Suprapubic skin (tissue), 4 donors: ENCODE results near the gene KRTAP2-4. TPM values are rescaled to one million over a fixed set of nuclear protein-coding genes. Genes with fewer than 3 reads are reported as not detected.

ENCODE experiments used
- DNase-seq, 2 donors: peaks; one replicate each; pipeline ENCODE4 v3.0.0-alpha.2; 2019; ENCODE audit warnings: low spot score in 2 of 2
- H3K27ac ChIP-seq: fragments of 200-600 bp; sonication (generic); one replicate; pipeline ENCODE4 v1.5.1; 2019
- H3K27me3 ChIP-seq: fragments of 200-600 bp; sonication (generic); one replicate; pipeline ENCODE4 v1.5.1; 2019
- H3K36me3 ChIP-seq: fragments of 200-600 bp; sonication (generic); one replicate; pipeline ENCODE4 v1.5.1; 2019
- H3K4me1 ChIP-seq: fragments of 200-600 bp; sonication (generic); one replicate; pipeline ENCODE4 v1.5.1; 2019
- H3K4me3 ChIP-seq: fragments of 200-600 bp; sonication (generic); one replicate; pipeline ENCODE4 v1.5.1; 2019; ENCODE audit warnings: mild to moderate bottlenecking
- H3K9me3 ChIP-seq: fragments of 200-600 bp; sonication (generic); one replicate; pipeline ENCODE4 v1.5.1; 2019
- EP300 ChIP-seq: sonication (generic); formaldehyde crosslinking; IDR thresholded peaks from one replicate; pipeline ENCODE4 v1.6.1; 2017; ENCODE audit warnings: antibody characterized with exemption
- POLR2A ChIP-seq, 2 donors: fragments of 450-650 bp; IDR thresholded peaks; one replicate each; pipeline ENCODE4 v1.6.1; 2017; ENCODE audit warnings: antibody characterized with exemption in 2 of 2, mild to moderate bottlenecking in 2 of 2, moderate library complexity in 2 of 2
- POLR2AphosphoS5 ChIP-seq, 3 donors: sonication (generic); formaldehyde crosslinking; IDR thresholded peaks; one replicate each; pipeline ENCODE4 v1.6.1; 2017; ENCODE audit warnings: antibody characterized with exemption in 3 of 3
- WGBS: methylation state at CpG from one replicate; pipeline ENCODE4 v1.1.5; 2018; 5-methylcytosine and 5-hydroxymethylcytosine counted together
- total RNA-seq, 4 donors: library from RNA; depleted of rRNA; stranded (reverse); fragments of >200 nt; gene quantifications; one replicate each; pipeline ENCODE4 v1.1.0, GENCODE V29; 2016
- TF ChIP-seq, protein P1 (sequence below), 2 donors: fragments of 200-600 bp in 1 of 2; fragments of 450-650 bp in 1 of 2; sonication (generic) in 1 of 2; IDR thresholded peaks; one replicate each; pipeline ENCODE4 v1.5.1; 2016 to 2019; ENCODE audit warnings: antibody characterized with exemption in 2 of 2, mild to moderate bottlenecking in 1 of 2, moderate library complexity in 1 of 2

KRTAP2-4 gene
- total RNA-seq, 4 donors from 2014 or later: 6.5 to 76.9 (median 13.4) TPM; not detected in 1

DNA sequence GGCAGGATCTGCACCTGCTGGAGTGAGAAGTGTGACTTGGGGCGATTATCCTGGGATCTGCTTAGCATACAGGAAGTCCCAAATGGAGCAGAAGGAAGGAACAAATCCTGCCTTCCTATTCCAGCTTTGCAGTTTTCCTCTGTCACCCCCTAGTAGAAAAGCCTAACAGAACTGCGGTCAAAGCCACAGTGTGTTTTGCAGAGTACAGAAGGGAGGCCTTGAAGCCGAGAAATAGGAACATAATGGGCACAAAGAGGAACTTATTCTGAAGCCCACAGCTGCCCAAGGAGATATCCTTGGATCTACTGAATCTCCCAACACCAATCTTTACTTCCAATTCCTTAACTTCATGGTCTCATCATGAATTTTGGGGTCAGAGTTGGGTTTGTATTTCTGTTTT is 47.1 kb downstream of the KRTAP2-4 start:
- 65% methylated on average over 3 of the region's 3 CpGs for WGBS
- H3K36me3 ChIP-seq: no peaks in the 10 kb centered on the region
- no peak overlapping the region for H3K4me3 ChIP-seq
- no peak for DNase-seq
- TF ChIP-seq EP300 (no peak), POLR2AphosphoS5 (IDR thresholded peaks at IDR 0.05) (no peak), POLR2A (IDR thresholded peaks at IDR 0.05) (no peak)
- TF ChIP-seq, protein P1, sequence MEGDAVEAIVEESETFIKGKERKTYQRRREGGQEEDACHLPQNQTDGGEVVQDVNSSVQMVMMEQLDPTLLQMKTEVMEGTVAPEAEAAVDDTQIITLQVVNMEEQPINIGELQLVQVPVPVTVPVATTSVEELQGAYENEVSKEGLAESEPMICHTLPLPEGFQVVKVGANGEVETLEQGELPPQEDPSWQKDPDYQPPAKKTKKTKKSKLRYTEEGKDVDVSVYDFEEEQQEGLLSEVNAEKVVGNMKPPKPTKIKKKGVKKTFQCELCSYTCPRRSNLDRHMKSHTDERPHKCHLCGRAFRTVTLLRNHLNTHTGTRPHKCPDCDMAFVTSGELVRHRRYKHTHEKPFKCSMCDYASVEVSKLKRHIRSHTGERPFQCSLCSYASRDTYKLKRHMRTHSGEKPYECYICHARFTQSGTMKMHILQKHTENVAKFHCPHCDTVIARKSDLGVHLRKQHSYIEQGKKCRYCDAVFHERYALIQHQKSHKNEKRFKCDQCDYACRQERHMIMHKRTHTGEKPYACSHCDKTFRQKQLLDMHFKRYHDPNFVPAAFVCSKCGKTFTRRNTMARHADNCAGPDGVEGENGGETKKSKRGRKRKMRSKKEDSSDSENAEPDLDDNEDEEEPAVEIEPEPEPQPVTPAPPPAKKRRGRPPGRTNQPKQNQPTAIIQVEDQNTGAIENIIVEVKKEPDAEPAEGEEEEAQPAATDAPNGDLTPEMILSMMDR (IDR thresholded peaks at IDR 0.05): no peak
- no peak overlapping the region for H3K27ac ChIP-seq
- no peaks in the 10 kb centered on the region for H3K27me3 ChIP-seq
- H3K4me1 ChIP-seq: no peaks in the 10 kb centered on the region
- H3K9me3 ChIP-seq: no peaks in the 10 kb centered on the region

- Histone ChIP-seq H3K36me3 (no peaks in the 10 kb centered on the region), H3K9me3 (no peaks in the 10 kb centered on the region), H3K27ac (no peak overlapping the region), H3K4me1 (no peaks in the 10 kb centered on the region), H3K27me3 (no peaks in the 10 kb centered on the region), H3K4me3 (no peak overlapping the region)
- 87% methylated on average over 12 of the region's 13 CpGs for WGBS
- DNase-seq: no peak
- TF ChIP-seq, protein P1 (IDR thresholded peaks at IDR 0.05): no peak
- no peak for TF ChIP-seq EP300
- TF ChIP-seq POLR2A (IDR thresholded peaks at IDR 0.05): no peak
These were observed 49.0 kb downstream of the KRTAP2-4 start for GRCh38 chr17:41016578-41017215.

DNA sequence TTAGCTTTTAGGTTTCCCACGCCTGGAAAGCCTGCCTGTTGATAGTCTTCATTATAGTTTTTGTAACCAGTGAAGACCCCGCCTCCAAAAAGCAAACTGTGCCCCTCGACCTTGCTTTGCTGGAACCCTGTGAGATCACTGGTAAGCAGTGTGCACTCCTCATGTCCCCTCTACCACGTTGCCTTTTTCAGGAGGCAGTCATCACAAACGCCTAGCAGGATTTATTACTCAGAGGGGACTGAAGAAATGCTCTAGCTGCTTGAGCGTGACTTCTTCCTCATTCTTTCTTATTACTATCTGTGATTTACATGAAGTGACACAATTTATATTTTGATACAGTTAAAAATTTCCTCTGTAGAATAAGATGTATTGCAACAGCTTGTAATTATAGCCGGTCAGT is 50.2 kb downstream of the KRTAP2-4 start:
- Histone ChIP-seq H3K4me3 (no peak overlapping the region), H3K27ac (no peak overlapping the region), H3K27me3 (no peaks in the 10 kb centered on the region), H3K9me3 (no peaks in the 10 kb centered on the region), H3K36me3 (no peaks in the 10 kb centered on the region), H3K4me1 (no peaks in the 10 kb centered on the region)
- no peak for DNase-seq
- 79% methylated on average over 7 of the region's 7 CpGs for WGBS
- no peak for TF ChIP-seq EP300
- TF ChIP-seq POLR2A (IDR thresholded peaks at IDR 0.05): no peak
- no peak for TF ChIP-seq POLR2AphosphoS5 (IDR thresholded peaks at IDR 0.05)
- TF ChIP-seq, protein P1 (IDR thresholded peaks at IDR 0.05): no peak

Other genes starting within 250 kb of the KRTAP2-4 start
- 1,000 to 10,000 TPM; 3,788 to 5,963 (median 5,237) TPM for gene KRT10, start 243.3 kb downstream of the KRTAP2-4 start, total RNA-seq
- gene KRT12, start 198.7 kb downstream of the KRTAP2-4 start, total RNA-seq: not detected
- gene KRT20, start 180.6 kb downstream of the KRTAP2-4 start, total RNA-seq: under 1 TPM in 1 of 4 donors, not detected in 3; 0.60 TPM
- gene KRT23, start 128.2 kb downstream of the KRTAP2-4 start, total RNA-seq: 100 to 1,000 TPM in 3 of 4 donors, 10 to 100 TPM in 1; 84.6 to 310 (median 217) TPM
- gene KRT39, start 98.9 kb downstream of the KRTAP2-4 start, total RNA-seq: 10 to 100 TPM in 1 of 4 donors, 1 to 10 TPM in 1, not detected in 2; 2.5 to 13.3 TPM
- gene KRT40, start 81.6 kb downstream of the KRTAP2-4 start, total RNA-seq: 10 to 100 TPM in 1 of 4 donors, 1 to 10 TPM in 1, under 1 TPM in 1, not detected in 1; 0.98 to 12.5 (median 3.9) TPM
- gene KRTAP3-3, start 71.7 kb downstream of the KRTAP2-4 start, total RNA-seq: 10 to 100 TPM in 1 of 4 donors, 1 to 10 TPM in 1, not detected in 2; 2.8 to 22.9 TPM
- 10 to 100 TPM in 2 of 4 donors, 1 to 10 TPM in 1, not detected in 1; 8.0 to 42.6 (median 23.7) TPM for gene KRTAP3-2, start 66.0 kb downstream of the KRTAP2-4 start, total RNA-seq
- 10 to 100 TPM in 2 of 4 donors, 1 to 10 TPM in 1, not detected in 1; 5.6 to 95.2 (median 15.5) TPM for gene KRTAP3-1, start 56.8 kb downstream of the KRTAP2-4 start, total RNA-seq
- gene KRTAP1-5, start 38.7 kb downstream of the KRTAP2-4 start, total RNA-seq: 100 to 1,000 TPM in 1 of 4 donors, 10 to 100 TPM in 2, 1 to 10 TPM in 1; 1.6 to 199 (median 40.4) TPM
- 1 to 10 TPM in 1 of 4 donors, not detected in 3; 3.2 TPM for gene KRTAP1-4, start 35.7 kb downstream of the KRTAP2-4 start, total RNA-seq
- 100 to 1,000 TPM in 1 of 4 donors, 10 to 100 TPM in 2, not detected in 1; 10.7 to 140 (median 28.7) TPM for gene KRTAP1-3, start 31.0 kb downstream of the KRTAP2-4 start, total RNA-seq
- gene KRTAP1-1, start 24.4 kb downstream of the KRTAP2-4 start, total RNA-seq: 100 to 1,000 TPM in 1 of 4 donors, 10 to 100 TPM in 1, 1 to 10 TPM in 1, not detected in 1; 9.9 to 165 (median 46.0) TPM
- gene KRTAP2-1, start 18.6 kb downstream of the KRTAP2-4 start, total RNA-seq: 100 to 1,000 TPM in 1 of 4 donors, 10 to 100 TPM in 2, not detected in 1; 20.1 to 128 (median 37.2) TPM
- gene KRTAP2-2, start 10.6 kb downstream of the KRTAP2-4 start, total RNA-seq: 10 to 100 TPM in 2 of 4 donors, 1 to 10 TPM in 1, not detected in 1; 8.2 to 41.6 (median 25.3) TPM
- 10 to 100 TPM in 1 of 4 donors, under 1 TPM in 1, not detected in 2; 0.64 to 10.8 TPM for gene KRTAP2-3, start 5.8 kb downstream of the KRTAP2-4 start, total RNA-seq
- 10 to 100 TPM in 1 of 4 donors, 1 to 10 TPM in 2, not detected in 1; 7.9 to 50.0 (median 8.5) TPM for gene KRTAP4-7, start 18.3 kb upstream of the KRTAP2-4 start, total RNA-seq
- 10 to 100 TPM in 2 of 4 donors, 1 to 10 TPM in 1, not detected in 1; 4.4 to 15.2 (median 13.6) TPM for gene KRTAP4-8, start 32.3 kb upstream of the KRTAP2-4 start, total RNA-seq
- gene KRTAP4-16, start 36.3 kb upstream of the KRTAP2-4 start, total RNA-seq: not detected
- 10 to 100 TPM in 3 of 4 donors, not detected in 1; 10.1 to 58.8 (median 13.1) TPM for gene KRTAP4-9, start 39.5 kb upstream of the KRTAP2-4 start, total RNA-seq
- gene KRTAP4-11, start 52.5 kb upstream of the KRTAP2-4 start, total RNA-seq: 10 to 100 TPM in 1 of 4 donors, 1 to 10 TPM in 2, not detected in 1; 4.3 to 23.4 (median 5.6) TPM
- gene KRTAP4-12, start 58.3 kb upstream of the KRTAP2-4 start, total RNA-seq: 10 to 100 TPM in 1 of 4 donors, 1 to 10 TPM in 2, not detected in 1; 6.1 to 54.5 (median 8.3) TPM
- gene KRTAP4-6, start 74.7 kb upstream of the KRTAP2-4 start, total RNA-seq: 10 to 100 TPM in 2 of 4 donors, 1 to 10 TPM in 1, not detected in 1; 9.0 to 45.0 (median 13.0) TPM
- 10 to 100 TPM in 1 of 4 donors, 1 to 10 TPM in 2, not detected in 1; 1.1 to 19.2 (median 2.2) TPM for gene KRTAP4-5, start 83.9 kb upstream of the KRTAP2-4 start, total RNA-seq
- gene KRTAP4-4, start 94.9 kb upstream of the KRTAP2-4 start, total RNA-seq: 10 to 100 TPM in 2 of 4 donors, 1 to 10 TPM in 1, not detected in 1; 7.7 to 81.7 (median 24.6) TPM
- gene KRTAP4-3, start 102.3 kb upstream of the KRTAP2-4 start, total RNA-seq: 10 to 100 TPM in 2 of 4 donors, 1 to 10 TPM in 1, not detected in 1; 9.0 to 35.4 (median 16.4) TPM
- 10 to 100 TPM in 3 of 4 donors, not detected in 1; 16.1 to 86.3 (median 16.3) TPM for gene KRTAP4-2, start 112.3 kb upstream of the KRTAP2-4 start, total RNA-seq
- 10 to 100 TPM in 2 of 4 donors, 1 to 10 TPM in 1, not detected in 1; 4.2 to 51.7 (median 16.7) TPM for gene KRTAP4-1, start 119.0 kb upstream of the KRTAP2-4 start, total RNA-seq
- gene KRTAP9-1, start 124.0 kb upstream of the KRTAP2-4 start, total RNA-seq: 1 to 10 TPM in 1 of 4 donors, not detected in 3; 1.1 TPM
- 100 to 1,000 TPM in 1 of 4 donors, 10 to 100 TPM in 2, not detected in 1; 36.3 to 127 (median 60.8) TPM for gene KRTAP9-2, start 160.8 kb upstream of the KRTAP2-4 start, total RNA-seq
- 100 to 1,000 TPM in 1 of 4 donors, 10 to 100 TPM in 2, not detected in 1; 29.0 to 178 (median 61.4) TPM for gene KRTAP9-3, start 166.6 kb upstream of the KRTAP2-4 start, total RNA-seq
- 10 to 100 TPM in 3 of 4 donors, not detected in 1; 27.1 to 89.8 (median 46.6) TPM for gene KRTAP9-8, start 172.1 kb upstream of the KRTAP2-4 start, total RNA-seq
- 100 to 1,000 TPM in 1 of 4 donors, 10 to 100 TPM in 2, not detected in 1; 18.8 to 103 (median 50.1) TPM for gene KRTAP9-4, start 183.8 kb upstream of the KRTAP2-4 start, total RNA-seq
- gene KRTAP9-9, start 189.5 kb upstream of the KRTAP2-4 start, total RNA-seq: 10 to 100 TPM in 3 of 4 donors, not detected in 1; 14.3 to 53.1 (median 23.9) TPM
- 1 to 10 TPM in 1 of 4 donors, under 1 TPM in 1, not detected in 2; 0.52 to 7.1 TPM for gene KRTAP9-6, start 199.5 kb upstream of the KRTAP2-4 start, total RNA-seq
- 10 to 100 TPM in 1 of 4 donors, 1 to 10 TPM in 1, not detected in 2; 10.0 to 20.3 TPM for gene KRTAP9-7, start 209.8 kb upstream of the KRTAP2-4 start, total RNA-seq
- 1 to 10 TPM in 2 of 4 donors, under 1 TPM in 1, not detected in 1; 0.85 to 3.4 (median 2.2) TPM for gene KRTAP29-1, start 237.0 kb upstream of the KRTAP2-4 start, total RNA-seq
- gene KRTAP16-1, start 243.4 kb upstream of the KRTAP2-4 start, total RNA-seq: 10 to 100 TPM in 1 of 4 donors, 1 to 10 TPM in 2, not detected in 1; 2.2 to 22.0 (median 4.0) TPM
- 10 to 100 TPM in 2 of 4 donors, 1 to 10 TPM in 1, not detected in 1; 8.0 to 81.5 (median 24.2) TPM for gene KRTAP17-1, start 249.8 kb upstream of the KRTAP2-4 start, total RNA-seq